HepG2 (cell line): ENCODE data around the gene TMEM250. TPM values are rescaled to one million over a fixed set of nuclear protein-coding genes. Genes with fewer than 3 reads are reported as not detected.

Experiments
- ARID2 ChIP-seq: sonication (generic); formaldehyde crosslinking; IDR thresholded peaks from 2 replicates; pipeline ENCODE4 v1.8.1; 2022; ENCODE audit warnings: mild to moderate bottlenecking, missing genetic modification reagents, borderline replicate concordance
- ATF1 ChIP-seq: IDR thresholded peaks from 2 replicates; pipeline ENCODE4 v1.6.1; 2016; ENCODE audit warnings: mild to moderate bottlenecking, control low read depth
- BHLHE40 ChIP-seq: IDR thresholded peaks from 2 replicates; pipeline ENCODE4 v1.6.1; 2011; ENCODE audit warnings: low read length, improper control_type of control experiment
- FLYWCH1 ChIP-seq: sonication (generic); formaldehyde crosslinking; IDR thresholded peaks from 2 replicates; pipeline ENCODE4 v1.8.1; 2023; ENCODE audit warnings: mild to moderate bottlenecking, missing genetic modification reagents
- HCFC1 ChIP-seq: fragments of 150-350 bp; IDR thresholded peaks from 2 replicates; pipeline ENCODE4 v1.6.1; 2014; ENCODE audit warnings: low read depth, low read length
- JDP2 ChIP-seq: sonication (generic); formaldehyde crosslinking; IDR thresholded peaks from 2 replicates; pipeline ENCODE4 v1.8.1; 2022; ENCODE audit warnings: missing genetic modification reagents, borderline replicate concordance
- LBX2 ChIP-seq: sonication (generic); formaldehyde crosslinking; IDR thresholded peaks from 2 replicates; pipeline ENCODE4 v1.5.0; 2020; ENCODE audit warnings: missing genetic modification reagents, mild to moderate bottlenecking, borderline replicate concordance
- MED13 ChIP-seq: sonication (generic); formaldehyde crosslinking; IDR thresholded peaks from 2 replicates; pipeline ENCODE4 v1.5.0; 2020; ENCODE audit warnings: missing genetic modification reagents
- MNT ChIP-seq: fragments of 450-650 bp; IDR thresholded peaks from 2 replicates; pipeline ENCODE4 v1.6.1; 2016
- MXD1 ChIP-seq: sonication (generic); formaldehyde crosslinking; IDR thresholded peaks from 2 replicates; pipeline ENCODE4 v1.4.0; 2020; ENCODE audit warnings: mild to moderate bottlenecking, missing genetic modification reagents
- REXO4 ChIP-seq: sonication (generic); formaldehyde crosslinking; IDR thresholded peaks from 2 replicates; pipeline ENCODE4 v1.8.0; 2022; ENCODE audit warnings: missing genetic modification reagents, mild to moderate bottlenecking, borderline replicate concordance
- RXRA ChIP-seq: sonication (generic); formaldehyde crosslinking; IDR thresholded peaks from 2 replicates; pipeline ENCODE4 v1.5.1; 2020; ENCODE audit warnings: missing genetic modification reagents
- SALL2 ChIP-seq: sonication (generic); formaldehyde crosslinking; IDR thresholded peaks from 2 replicates; pipeline ENCODE4 v1.8.1; 2023; ENCODE audit warnings: mild to moderate bottlenecking, missing genetic modification reagents, inconsistent platforms
- SP4 ChIP-seq: sonication (generic); formaldehyde crosslinking; IDR thresholded peaks from 2 replicates; pipeline ENCODE4 v1.8.1; 2023; ENCODE audit warnings: mild to moderate bottlenecking, missing genetic modification reagents
- STAG1 ChIP-seq: sonication (generic); formaldehyde crosslinking; IDR thresholded peaks from 2 replicates; pipeline ENCODE4 v1.4.0; 2020; ENCODE audit warnings: missing genetic modification reagents
- XRCC5 ChIP-seq: fragments of 200-400 bp; formaldehyde crosslinking; optimal IDR thresholded peaks from 2 replicates; pipeline ENCODE3; 2017; ENCODE audit warnings: mild to moderate bottlenecking, low read length
- ZFX ChIP-seq: sonication (generic); formaldehyde crosslinking; IDR thresholded peaks from 2 replicates; pipeline ENCODE4 v1.4.0; 2020; ENCODE audit warnings: mild to moderate bottlenecking, low read depth, missing genetic modification reagents, moderate library complexity
- ZNF121 ChIP-seq: sonication (generic); formaldehyde crosslinking; IDR thresholded peaks from 2 replicates; pipeline ENCODE4 v1.5.0; 2020; ENCODE audit warnings: mild to moderate bottlenecking, missing genetic modification reagents
- ZNF160 ChIP-seq: sonication (generic); formaldehyde crosslinking; IDR thresholded peaks from 2 replicates; pipeline ENCODE4 v1.8.0; 2022; ENCODE audit warnings: mild to moderate bottlenecking, inconsistent platforms, missing genetic modification reagents
- ZNF20 ChIP-seq: sonication (generic); formaldehyde crosslinking; IDR thresholded peaks from 2 replicates; pipeline ENCODE4 v1.4.0; 2020; ENCODE audit warnings: mild to moderate bottlenecking, moderate library complexity, missing genetic modification reagents
- ZNF281 ChIP-seq: sonication (generic); formaldehyde crosslinking; IDR thresholded peaks from 2 replicates; pipeline ENCODE4 v1.4.0; 2020; ENCODE audit warnings: missing genetic modification reagents, borderline replicate concordance
- ZNF605 ChIP-seq: sonication (generic); formaldehyde crosslinking; IDR thresholded peaks from 2 replicates; pipeline ENCODE4 v1.8.0; 2022; ENCODE audit warnings: mild to moderate bottlenecking, missing genetic modification reagents
- ZNF616 ChIP-seq: sonication (generic); formaldehyde crosslinking; IDR thresholded peaks from 2 replicates; pipeline ENCODE4 v1.5.0; 2020; ENCODE audit warnings: low read depth, mild to moderate bottlenecking, missing genetic modification reagents
- ZNF737 ChIP-seq: sonication (generic); formaldehyde crosslinking; IDR thresholded peaks from 2 replicates; pipeline ENCODE4 v1.5.0; 2020; ENCODE audit warnings: missing genetic modification reagents, mild to moderate bottlenecking, borderline replicate concordance
- ZNF747 ChIP-seq: sonication (generic); formaldehyde crosslinking; IDR thresholded peaks from 2 replicates; pipeline ENCODE4 v1.8.1; 2023; ENCODE audit warnings: missing genetic modification reagents, mild to moderate bottlenecking, borderline replicate concordance
- ZSCAN25 ChIP-seq: sonication (generic); formaldehyde crosslinking; IDR thresholded peaks from 2 replicates; pipeline ENCODE4 v1.8.0; 2022; ENCODE audit warnings: mild to moderate bottlenecking, missing genetic modification reagents
- polyA plus RNA-seq, 8 experiments: library from polyadenylated mRNA; depleted of rRNA in 3 of 8; stranded (reverse) in 7 of 8; unstranded in 1 of 8; fragments of >200 nt; fragmentation: Illumina TruSeq in 4 of 8; extraction: Trizol in 4 of 8; gene quantifications; 2 replicates each; pipeline versions ENCODE4 v1.2.1 to v1.2.3, GENCODE V29; 2011 to 2016; ENCODE audit warnings: low read depth in 4 of 8, missing spikeins in 1 of 8, mixed read lengths in 1 of 8; ENCODE audit not compliant: insufficient read depth in 1 of 8
- total RNA-seq, 5 experiments: library from RNA; depleted of rRNA; stranded (reverse); fragments of >200 nt; fragmentation: Illumina TruSeq; extraction: Trizol; gene quantifications; 2 replicates each; pipeline ENCODE4 v1.2.3, GENCODE V29; 2016; ENCODE audit warnings: low read depth in 1 of 5

The TMEM250 gene
- total and polyA plus RNA-seq, 2 of the 13 experiments (the other 11 are each of a cell fraction or from before 2014, with no cell fraction given), result 5.5 to 13.9 TPM

GRCh38 chr9:136118320-136119060 lies at the start of gene TMEM250 (continued):
- TF ChIP-seq ZNF737 (CRISPR knock-in tag) (no peak), MXD1 (CRISPR knock-in tag) (peak; percentile 64; the same call in 1 of the 2 replicates), FLYWCH1 (CRISPR knock-in tag) (no peak), MED13 (CRISPR knock-in tag) (no peak), ZNF747 (CRISPR knock-in tag) (peak; percentile 78; the same call in 1 of the 2 replicates), ZFX (CRISPR knock-in tag) (peak; percentile 80), JDP2 (CRISPR knock-in tag) (no peak; the same call in 1 of the 2 replicates), ZNF281 (peak; percentile 93), ZNF121 (no peak), RXRA (CRISPR knock-in tag) (peak; percentile 46; the same call in 1 of the 2 replicates), MNT (peak; percentile 69), HCFC1 (no peak; the same call in none of the 2 replicates), ZNF605 (CRISPR knock-in tag) (peak; percentile 80; the same call in 1 of the 2 replicates), STAG1 (CRISPR knock-in tag) (peak; percentile 17; the same call in 1 of the 2 replicates), ZNF160 (CRISPR knock-in tag) (peak; percentile 22), ZNF616 (CRISPR knock-in tag) (no peak), ATF1 (CRISPR knock-in tag) (no peak), XRCC5 (peak; percentile 21), LBX2 (no peak), SALL2 (CRISPR knock-in tag) (peak; percentile 55; the same call in 1 of the 2 replicates), ZNF20 (CRISPR knock-in tag) (no peak), ZSCAN25 (CRISPR knock-in tag) (peak; percentile 68), BHLHE40 (peak; percentile 43; the same call in 1 of the 2 replicates), SP4 (CRISPR knock-in tag) (peak; percentile 95), REXO4 (CRISPR knock-in tag) (0 out of 2 replicates have a peak, but pooled peaks have one; percentile 56), ARID2 (CRISPR knock-in tag) (no peak)
